Psoas muscle (tissue), 8 donors: Measurements from ENCODE around the gene NUP93. TPM values are rescaled to one million over a fixed set of nuclear protein-coding genes. Genes with fewer than 3 reads are reported as not detected.

ENCODE experiments used
- ATAC-seq, 4 donors: fragments of 200-7000 bp; cut with Tn5 transposase; one replicate each; pipeline ENCODE4 v1.9.1; 2020; ENCODE audit warnings: moderate library complexity in 3 of 4, mild to moderate bottlenecking in 2 of 4
- DNase-seq, 2 donors: peaks; one replicate each; pipeline ENCODE4 v3.0.0-alpha.2; 2020
- H3K27ac ChIP-seq: fragments of 200-600 bp; one replicate; pipeline ENCODE4 v1.8.0; 2022
- H3K27me3 ChIP-seq, 3 donors: fragments of 200-600 bp in 1 of 3; one replicate each; pipeline versions ENCODE4 v1.6.1 to v1.8.0; 2013 to 2022; ENCODE audit warnings: low read length in 2 of 3, mild to moderate bottlenecking in 2 of 3, moderate library complexity in 1 of 3; ENCODE audit not compliant: insufficient read depth in 3 of 3
- H3K36me3 ChIP-seq, 2 donors: fragments of 200-600 bp in 1 of 2; one replicate each; pipeline versions ENCODE4 v1.6.1 to v1.8.0; 2013 to 2022; ENCODE audit warnings: low read depth in 1 of 2, mild to moderate bottlenecking in 1 of 2, moderate library complexity in 1 of 2; ENCODE audit not compliant: insufficient read depth in 1 of 2
- H3K4me1 ChIP-seq: fragments of 200-600 bp; one replicate; pipeline ENCODE4 v1.8.0; 2022
- H3K4me3 ChIP-seq: fragments of 200-600 bp; one replicate; pipeline ENCODE4 v1.8.0; 2022; ENCODE audit warnings: mild to moderate bottlenecking
- H3K9me3 ChIP-seq: fragments of 200-600 bp; one replicate; pipeline ENCODE4 v1.8.0; 2022
- CTCF ChIP-seq: fragments of 200-600 bp; IDR thresholded peaks from one replicate; pipeline ENCODE4 v1.8.0; 2022; ENCODE audit warnings: antibody characterized with exemption
- WGBS, 3 donors: extraction: QIAGEN DNeasy Blood & Tissue Kit; methylation state at CpG; one replicate each; pipeline versions ENCODE4 v1.1.6 to v1.1.7; 2013; 5-methylcytosine and 5-hydroxymethylcytosine counted together
- intact Hi-C, 2 donors: fragments of 100-400 bp; cut with DNase I; formaldehyde crosslinking; loops; one replicate each; pipeline versions ENCODE4 v1.11.0 to v1.14.2; 2022
- polyA plus RNA-seq, 3 donors: library from polyadenylated mRNA; stranded (reverse); fragments of 200-250 nt; gene quantifications; one replicate each; pipeline ENCODE4 v1.2.3, GENCODE V29; 2013
- total RNA-seq, 4 donors: library from RNA; stranded (reverse); fragmentation: NEBNext Ultra II Directional in 2 of 4; extraction: Animal tissue kit (Norgen Biotek cat#: 25700) in 2 of 4; gene quantifications; one replicate each; pipeline versions ENCODE4 v1.2.1 to v1.2.4, GENCODE V29; 2021 to 2023
- donor health status: healthy with polysubstance abuse.
- donor health status: DM: no; HTN: no; CAD: no; lungs with moderate emphysema.
- donor health status: Bipolar disorder and iron deficiency.
- donor health status: healthy.
- donor health status: DM: yes; HTN: yes; CAD: no.
- donor health status: DM: no; HTN: no; CAD: no.
- donor health status: DM: no; HTN: no; CAD: no.
- donor health status: DM: yes; HTN: yes; CAD: no.

Gene NUP93
- total and polyA plus RNA-seq, 7 donors: 16.5 to 44.3 (median 25.5) TPM

GRCh38 chr16:56897026-56897799, 167.3 kb downstream of the NUP93 start:
- no peak for ATAC-seq
- DNase-seq: no peak
- no peaks in the 10 kb centered on the region for H3K4me1 ChIP-seq
- H3K27me3 ChIP-seq: no peaks in the 10 kb centered on the region
- no peak for TF ChIP-seq CTCF
- 80 to 91% (median 83%) methylated on average over 8 of the region's 8 CpGs for WGBS, 3 donors
- intact Hi-C loops: no loop called here
- H3K36me3 ChIP-seq: no peaks in the 10 kb centered on the region
- H3K27ac ChIP-seq: no peak overlapping the region
- no peaks in the 10 kb centered on the region for H3K9me3 ChIP-seq
- no peak overlapping the region for H3K4me3 ChIP-seq

GRCh38 chr16:56898847-56899246, 168.9 kb downstream of the NUP93 start:
- no peaks in the 10 kb centered on the region for H3K4me1 ChIP-seq
- H3K4me3 ChIP-seq: no peak overlapping the region
- no peak for DNase-seq
- WGBS, 3 donors: 92 to 96% (median 96%) methylated on average over 8 of the region's 8 CpGs
- no peak for ATAC-seq
- no peaks in the 10 kb centered on the region for H3K27me3 ChIP-seq
- intact Hi-C loops: no loop called here
- H3K27ac ChIP-seq: no peak overlapping the region
- H3K36me3 ChIP-seq: no peaks in the 10 kb centered on the region
- H3K9me3 ChIP-seq: no peaks in the 10 kb centered on the region
- no peak for TF ChIP-seq CTCF

Other genes with a start within 250 kb of the NUP93 start
- 10 to 100 TPM; 29.1 to 70.6 (median 39.9) TPM for gene BBS2, start 210.1 kb upstream of the NUP93 start, total RNA-seq
- 10 to 100 TPM; 19.1 to 31.0 (median 30.3) TPM for gene BBS2, start 210.1 kb upstream of the NUP93 start, polyA plus RNA-seq
- not detected for gene MT4, start 165.1 kb upstream of the NUP93 start, total RNA-seq
- not detected for gene MT4, start 165.1 kb upstream of the NUP93 start, polyA plus RNA-seq
- gene MT3, start 140.6 kb upstream of the NUP93 start, total RNA-seq: 10 to 100 TPM in 1 of 4 donors, 1 to 10 TPM in 1, under 1 TPM in 1, not detected in 1; 0.57 to 10.5 (median 5.9) TPM
- gene MT3, start 140.6 kb upstream of the NUP93 start, polyA plus RNA-seq: 1 to 10 TPM in 2 of 3 donors, under 1 TPM in 1; 0.80 to 7.3 (median 2.5) TPM
- gene MT2A, start 121.5 kb upstream of the NUP93 start, total RNA-seq: 1,000 to 10,000 TPM in 3 of 4 donors, 100 to 1,000 TPM in 1; 342 to 5,614 (median 2,291) TPM
- gene MT2A, start 121.5 kb upstream of the NUP93 start, polyA plus RNA-seq: over 10,000 TPM in 1 of 3 donors, 1,000 to 10,000 TPM in 2; 1,603 to 11,565 (median 3,170) TPM
- gene MT1E, start 104.3 kb upstream of the NUP93 start, total RNA-seq: 100 to 1,000 TPM in 2 of 4 donors, 10 to 100 TPM in 2; 44.1 to 669 (median 256) TPM
- gene MT1E, start 104.3 kb upstream of the NUP93 start, polyA plus RNA-seq: 100 to 1,000 TPM; 122 to 556 (median 477) TPM
- 100 to 1,000 TPM in 1 of 4 donors, 10 to 100 TPM in 1, 1 to 10 TPM in 2; 1.4 to 288 (median 12.8) TPM for gene MT1M, start 97.5 kb upstream of the NUP93 start, total RNA-seq
- gene MT1M, start 97.5 kb upstream of the NUP93 start, polyA plus RNA-seq: 100 to 1,000 TPM in 2 of 3 donors, 10 to 100 TPM in 1; 21.8 to 569 (median 300) TPM
- 1,000 to 10,000 TPM in 1 of 4 donors, 10 to 100 TPM in 1, 1 to 10 TPM in 2; 4.0 to 1,028 (median 22.4) TPM for gene MT1A, start 91.5 kb upstream of the NUP93 start, total RNA-seq
- 1,000 to 10,000 TPM in 2 of 3 donors, 100 to 1,000 TPM in 1; 128 to 4,396 (median 1,331) TPM for gene MT1A, start 91.5 kb upstream of the NUP93 start, polyA plus RNA-seq
- not detected for gene MT1B, start 78.2 kb upstream of the NUP93 start, total RNA-seq
- gene MT1B, start 78.2 kb upstream of the NUP93 start, polyA plus RNA-seq: not detected
- gene MT1F, start 72.2 kb upstream of the NUP93 start, total RNA-seq: 1 to 10 TPM in 2 of 4 donors, under 1 TPM in 1, not detected in 1; 0.73 to 1.3 (median 1.2) TPM
- gene MT1F, start 72.2 kb upstream of the NUP93 start, polyA plus RNA-seq: 1 to 10 TPM; 1.1 to 3.2 (median 1.5) TPM
- gene MT1G, start 62.1 kb upstream of the NUP93 start, total RNA-seq: 1 to 10 TPM; 1.0 to 7.8 (median 4.3) TPM
- gene MT1G, start 62.1 kb upstream of the NUP93 start, polyA plus RNA-seq: 10 to 100 TPM in 2 of 3 donors, 1 to 10 TPM in 1; 3.7 to 24.1 (median 13.1) TPM
- gene MT1H, start 60.3 kb upstream of the NUP93 start, total RNA-seq: not detected
- not detected for gene MT1H, start 60.3 kb upstream of the NUP93 start, polyA plus RNA-seq
- 1,000 to 10,000 TPM in 3 of 4 donors, 100 to 1,000 TPM in 1; 481 to 5,859 (median 2,812) TPM for gene MT1X, start 47.7 kb upstream of the NUP93 start, total RNA-seq
- over 10,000 TPM in 1 of 3 donors, 1,000 to 10,000 TPM in 2; 4,054 to 16,364 (median 8,652) TPM for gene MT1X, start 47.7 kb upstream of the NUP93 start, polyA plus RNA-seq
- gene SLC12A3, start 135.1 kb downstream of the NUP93 start, total RNA-seq: under 1 TPM in 1 of 4 donors, not detected in 3; 0.06 TPM
- under 1 TPM in 1 of 3 donors, not detected in 2; 0.01 TPM for gene SLC12A3, start 135.1 kb downstream of the NUP93 start, polyA plus RNA-seq
- 100 to 1,000 TPM in 1 of 4 donors, 10 to 100 TPM in 3; 70.2 to 137 (median 90.8) TPM for gene HERPUD1, start 202.0 kb downstream of the NUP93 start, total RNA-seq
- gene HERPUD1, start 202.0 kb downstream of the NUP93 start, polyA plus RNA-seq: 100 to 1,000 TPM; 113 to 162 (median 122) TPM
- under 1 TPM in 3 of 4 donors, not detected in 1; 0.17 to 0.67 (median 0.19) TPM for gene CETP, start 231.8 kb downstream of the NUP93 start, total RNA-seq
- gene CETP, start 231.8 kb downstream of the NUP93 start, polyA plus RNA-seq: under 1 TPM in 2 of 3 donors, not detected in 1; 0.05 to 0.14 TPM